GM23338 (cell line): Measurements from ENCODE around the gene KRAS. TPM values are rescaled to one million over a fixed set of nuclear protein-coding genes. Genes with fewer than 3 reads are reported as not detected.

Experiments used
- ATAC-seq: fragments of 200-7000 bp; cut with Tn5 transposase; 3 replicates; pipeline ENCODE4 v1.9.1; 2020
- DNase-seq: peaks from one replicate; pipeline ENCODE4 v3.0.0-alpha.2; 2015; ENCODE audit warnings: low spot score
- H2AFZ ChIP-seq: fragments of 200-600 bp; sonication (generic); 2 replicates; pipeline ENCODE4 v1.8.0; 2016; ENCODE audit warnings: antibody characterized with exemption, mild to moderate bottlenecking, moderate library complexity
- H3F3A ChIP-seq: fragments of 200-600 bp; sonication (generic); replicated peaks from 2 replicates; pipeline ENCODE4 v1.8.0; 2017; ENCODE audit warnings: antibody characterized with exemption, mixed run types, low read depth
- H3K27ac ChIP-seq: fragments of 200-600 bp; sonication (generic); 2 replicates; pipeline ENCODE4 v1.6.1; 2016; ENCODE audit warnings: low read depth
- H3K27me3 ChIP-seq: fragments of 200-600 bp; sonication (generic); 2 replicates; pipeline ENCODE4 v1.8.0; 2016; ENCODE audit warnings: mild to moderate bottlenecking, mixed run types, moderate library complexity; ENCODE audit not compliant: insufficient read depth
- H3K36me3 ChIP-seq: fragments of 200-600 bp; sonication (generic); 2 replicates; pipeline ENCODE4 v1.8.0; 2016; ENCODE audit warnings: mild to moderate bottlenecking; ENCODE audit not compliant: insufficient read depth
- H3K4me1 ChIP-seq: fragments of 200-600 bp; sonication (generic); 2 replicates; pipeline ENCODE4 v1.8.0; 2016; ENCODE audit warnings: mild to moderate bottlenecking, moderate library complexity; ENCODE audit not compliant: insufficient read depth
- H3K4me2 ChIP-seq: fragments of 200-600 bp; sonication (generic); 2 replicates; pipeline ENCODE4 v1.7.1; 2017; ENCODE audit warnings: mixed run types
- H3K4me3 ChIP-seq: fragments of 200-600 bp; sonication (generic); 2 replicates; pipeline ENCODE4 v1.6.1; 2016; ENCODE audit warnings: mixed run types
- H3K79me2 ChIP-seq: fragments of 200-600 bp; sonication (generic); replicated peaks from 2 replicates; pipeline ENCODE4 v1.8.0; 2017; ENCODE audit warnings: mild to moderate bottlenecking; ENCODE audit not compliant: insufficient read depth
- H3K9me2 ChIP-seq: fragments of 200-600 bp; sonication (generic); 2 replicates; pipeline ENCODE4 v1.8.0; 2017; ENCODE audit not compliant: insufficient read depth
- H4K20me1 ChIP-seq: fragments of 200-600 bp; sonication (generic); replicated peaks from 2 replicates; pipeline ENCODE4 v1.8.0; 2017; ENCODE audit warnings: mild to moderate bottlenecking; ENCODE audit not compliant: insufficient read depth
- H3K27ac Mint-ChIP-seq: 2 replicates; pipeline ENCODE4 v1.8.0; 2020; ENCODE audit warnings: inconsistent platforms, mild to moderate bottlenecking, moderate library complexity, mixed read lengths
- H3K27me3 Mint-ChIP-seq: 3 replicates; pipeline ENCODE4 v1.8.0; 2022; ENCODE audit warnings: low read depth, mild to moderate bottlenecking, moderate library complexity, mixed read lengths, inconsistent platforms; ENCODE audit not compliant: insufficient read depth, poor library complexity
- H3K36me3 Mint-ChIP-seq: 3 replicates; pipeline ENCODE4 v1.8.0; 2021; ENCODE audit warnings: low read depth, mild to moderate bottlenecking, inconsistent platforms, moderate library complexity, mixed read lengths
- H3K4me1 Mint-ChIP-seq: 3 replicates; pipeline ENCODE4 v1.8.0; 2020; ENCODE audit warnings: mild to moderate bottlenecking, inconsistent platforms, mixed read lengths
- H3K4me3 Mint-ChIP-seq: 3 replicates; pipeline ENCODE4 v1.8.0; 2021; ENCODE audit warnings: moderate library complexity, mild to moderate bottlenecking, inconsistent platforms, mixed read lengths
- H3K9me3 Mint-ChIP-seq: 3 replicates; pipeline ENCODE4 v1.8.0; 2020; ENCODE audit warnings: moderate library complexity, mild to moderate bottlenecking, inconsistent platforms, mixed read lengths
- CREB1 ChIP-seq: fragments of 250-450 bp; sonication (Bioruptor Pico); IDR thresholded peaks from 2 replicates; pipeline ENCODE4 v1.5.0; 2020; ENCODE audit warnings: low read depth, mild to moderate bottlenecking, moderate library complexity
- CTCF ChIP-seq, 2 experiments: fragments of 200-600 bp in 1 of 2; sonication (generic) in 1 of 2; conservative IDR thresholded peaks; 2 replicates each; pipeline versions ENCODE4 v1.5.1 to v1.6.1; 2016 to 2017; ENCODE audit warnings: antibody characterized with exemption in 2 of 2, low read depth in 2 of 2, mild to moderate bottlenecking in 2 of 2, moderate library complexity in 1 of 2
- ETS1 ChIP-seq: IDR thresholded peaks from 2 replicates; pipeline ENCODE4 v1.6.1; 2016; ENCODE audit warnings: antibody characterized with exemption
- JUNB ChIP-seq: IDR thresholded peaks from one replicate; pipeline ENCODE4 v1.6.1; 2016; ENCODE audit warnings: antibody characterized with exemption; ENCODE audit not compliant: unreplicated experiment
- STAT1 ChIP-seq: IDR thresholded peaks from one replicate; pipeline ENCODE4 v1.6.1; 2016; ENCODE audit warnings: antibody characterized with exemption; ENCODE audit not compliant: unreplicated experiment
- ZNF331 ChIP-seq: fragments of 250-450 bp; sonication (Bioruptor Pico); IDR thresholded peaks from 2 replicates; pipeline ENCODE4 v1.5.0; 2020; ENCODE audit warnings: low read depth, mild to moderate bottlenecking, moderate library complexity
- ZNF462 ChIP-seq: fragments of 250-450 bp; sonication (Bioruptor Pico); IDR thresholded peaks from 2 replicates; pipeline ENCODE4 v1.5.0; 2020; ENCODE audit warnings: mild to moderate bottlenecking, moderate library complexity
- polyA plus RNA-seq: library from polyadenylated mRNA; unstranded; fragments of >200 nt; fragmentation: Nextera tagmentation; extraction: Ambion mirVana; gene quantifications from 2 replicates; pipeline ENCODE4 v1.2.1, GENCODE V29; 2016
- total RNA-seq: library from RNA; depleted of rRNA; stranded (reverse); fragments of >200 nt; shearing (Covaris generic); gene quantifications from 2 replicates; pipeline ENCODE4 v1.2.3, GENCODE V29; 2014

KRAS gene
- total and polyA plus RNA-seq, 2 experiments from 2014 or later = 54.7 to 131 TPM

GRCh38 chr12:25190793-25191192, 59.9 kb downstream of the KRAS start:
- H3K4me3 Mint-ChIP-seq = no peak overlapping the region
- ATAC-seq (no peak), DNase-seq (no peak)
- no peaks in the 10 kb centered on the region for H3K36me3 Mint-ChIP-seq
- no peak overlapping the region for H3K27ac Mint-ChIP-seq
- Histone ChIP-seq H3K4me3 (no peak overlapping the region), H2AFZ (no peak overlapping the region), H3K27me3 (no peaks in the 10 kb centered on the region), H3K27ac (no peak overlapping the region), H3K4me1 (no peaks in the 10 kb centered on the region), H3K9me2 (no peaks in the 10 kb centered on the region), H4K20me1 (no peaks in the 10 kb centered on the region), H3K36me3 (no peaks in the 10 kb centered on the region), H3F3A (no peaks in the 10 kb centered on the region), H3K4me2 (no peak overlapping the region), H3K79me2 (no peaks in the 10 kb centered on the region)
- no peaks in the 10 kb centered on the region; the same call in 2 of the 3 replicates for H3K9me3 Mint-ChIP-seq
- H3K27me3 Mint-ChIP-seq = peaks cover 4% of the 10 kb centered on the region
- no peak for TF ChIP-seq ETS1
- TF ChIP-seq CREB1 (CRISPR knock-in tag) = no peak
- TF ChIP-seq JUNB = no peak
- peaks cover 2% of the 10 kb centered on the region; the same call in 2 of the 3 replicates for H3K4me1 Mint-ChIP-seq

- ATAC-seq = no peak
- H3K36me3 ChIP-seq = no peaks in the 10 kb centered on the region
- H3F3A ChIP-seq = no peaks in the 10 kb centered on the region
- no peaks in the 10 kb centered on the region for H3K79me2 ChIP-seq
- H4K20me1 ChIP-seq = no peaks in the 10 kb centered on the region
- Mint-ChIP-seq H3K4me3 (no peak overlapping the region), H3K36me3 (no peaks in the 10 kb centered on the region), H3K9me3 (no peaks in the 10 kb centered on the region; the same call in 2 of the 3 replicates), H3K27ac (no peak overlapping the region), H3K27me3 (no peaks in the 10 kb centered on the region), H3K4me1 (no peaks in the 10 kb centered on the region; the same call in 2 of the 3 replicates)
- H3K9me2 ChIP-seq = no peaks in the 10 kb centered on the region
- H3K4me3 ChIP-seq = no peak overlapping the region
- no peak overlapping the region for H2AFZ ChIP-seq
- no peak overlapping the region for H3K4me2 ChIP-seq
- no peaks in the 10 kb centered on the region for H3K27me3 ChIP-seq
- no peaks in the 10 kb centered on the region for H3K4me1 ChIP-seq
- no peak for DNase-seq
- H3K27ac ChIP-seq = no peak overlapping the region
- TF ChIP-seq CREB1 (CRISPR knock-in tag) (no peak), ZNF331 (CRISPR knock-in tag) (no peak), ETS1 (no peak), CTCF (conservative IDR thresholded peaks at IDR 0.05; ENCODE audit: low read depth in 2 of 2) (no peak), STAT1 (no peak), ZNF462 (CRISPR knock-in tag) (no peak)
These were observed 61.1 kb downstream of the KRAS start for GRCh38 chr12:25189656-25190055.
